Fibroblast of skin of right quadriceps (primary cell): ENCODE data around the gene CLMP.
A peak's percentile ranks its signal among the peaks of the same experiment; 100 is the strongest.
"Not testable (repeated sequence)": the region's sequence is repeated elsewhere in the genome, so short reads cannot be mapped to it uniquely, and the experiment has no call there.

Experiments used
- DNase-seq: peaks from one replicate; pipeline ENCODE4 v3.0.0-alpha.2; 2013

Gene CLMP

DNA sequence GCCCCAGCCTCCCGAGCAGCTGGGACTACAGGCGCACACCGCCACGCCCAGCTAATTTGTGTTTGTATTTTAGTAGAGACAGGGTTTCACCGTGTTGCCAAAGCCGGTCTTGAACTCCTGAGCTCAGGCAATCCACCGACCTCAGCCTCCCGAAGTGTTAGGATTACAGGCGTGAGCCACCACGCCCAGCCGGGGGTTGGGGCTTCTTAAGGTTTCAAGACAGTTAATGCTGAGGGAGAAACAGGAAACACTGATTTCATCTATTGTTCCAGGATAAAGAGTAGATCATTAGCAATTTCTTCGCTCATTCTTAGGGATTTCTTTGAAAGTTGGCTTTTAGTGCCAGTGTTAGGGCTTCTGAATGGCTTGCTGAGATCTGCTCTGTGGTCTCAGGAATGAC, 21.2 kb upstream of the CLMP start:
- DNase-seq: no peak

DNA sequence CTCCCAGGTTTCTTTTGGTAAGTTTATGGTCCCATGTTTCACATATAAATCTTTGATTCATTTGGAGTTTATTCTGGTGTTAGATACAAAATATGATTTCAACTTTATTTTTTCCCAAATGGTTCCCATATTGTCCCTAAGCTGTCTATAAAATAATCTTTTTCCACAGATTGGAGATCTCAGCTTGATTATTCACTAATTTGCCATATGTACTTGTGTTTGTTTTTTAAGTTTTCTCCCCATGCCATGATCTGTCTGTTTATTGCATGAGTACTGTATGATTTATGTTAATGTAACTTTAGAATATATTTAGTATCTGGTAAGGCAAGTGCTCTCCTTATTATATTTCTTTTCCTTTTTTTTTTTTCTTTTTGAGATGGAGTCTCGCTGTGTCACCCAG, 19.9 kb upstream of the CLMP start:
- no peak for DNase-seq

DNA sequence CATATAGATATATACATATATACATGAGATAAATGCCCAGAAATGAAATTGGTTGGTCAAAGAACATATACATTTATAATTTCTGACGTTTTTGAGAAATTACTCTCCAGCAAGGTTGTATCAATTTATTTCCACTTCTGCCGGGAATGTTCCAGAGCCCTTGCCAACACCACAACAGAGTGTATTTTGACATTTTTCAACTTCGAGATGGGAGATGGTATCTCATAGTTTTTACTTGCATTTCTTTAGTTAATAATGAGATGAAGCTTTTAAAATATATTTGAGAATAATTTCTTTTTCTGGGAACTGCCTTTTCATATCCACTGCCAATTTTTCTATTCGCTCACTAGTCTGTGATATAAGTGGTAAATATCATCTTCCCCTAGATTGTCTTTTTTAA, 19.3 kb upstream of the CLMP start:
- no peak for DNase-seq

DNA sequence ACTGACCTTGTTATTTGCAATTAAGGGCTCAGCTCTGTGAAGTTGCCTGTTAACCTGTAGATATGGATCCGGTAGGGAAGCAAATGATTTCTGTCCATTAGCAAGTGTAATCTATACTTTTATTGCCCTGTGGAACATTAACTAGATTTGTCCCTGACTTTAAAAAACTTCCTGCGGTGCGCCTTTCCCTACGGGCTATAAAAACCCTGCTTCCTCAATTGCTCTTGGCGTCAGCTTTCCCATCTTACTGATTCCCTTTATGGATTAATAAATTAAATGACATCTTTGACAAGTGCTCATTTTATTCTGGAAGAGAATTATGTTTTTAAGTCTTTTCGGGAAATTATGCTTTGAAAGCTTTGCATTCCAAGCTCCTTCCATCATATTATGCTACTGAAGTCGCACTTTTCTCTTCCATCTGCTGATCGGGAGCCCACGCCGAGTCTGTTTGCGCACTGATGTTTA, 18.3 kb upstream of the CLMP start:
- DNase-seq: no peak

DNA sequence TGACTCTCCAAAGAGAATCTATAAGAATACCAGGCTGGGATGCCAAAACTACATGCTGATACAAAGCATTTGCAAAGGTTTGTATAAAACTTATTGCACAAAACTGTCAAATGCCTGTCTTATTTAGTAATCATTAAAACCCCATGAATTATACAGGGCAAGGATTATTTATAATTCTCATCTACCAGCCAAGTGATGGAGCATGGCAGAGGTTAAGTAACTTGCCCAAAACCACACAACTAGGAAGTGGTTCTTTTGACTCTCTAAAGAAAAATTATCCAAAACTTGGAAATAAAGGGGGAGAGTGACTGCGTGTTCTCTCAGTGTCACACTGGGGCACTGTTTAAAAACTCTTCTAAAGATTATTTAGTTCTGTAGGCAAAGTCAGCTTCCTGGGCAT, 17.4 kb upstream of the CLMP start:
- DNase-seq: peak; percentile 21

DNA sequence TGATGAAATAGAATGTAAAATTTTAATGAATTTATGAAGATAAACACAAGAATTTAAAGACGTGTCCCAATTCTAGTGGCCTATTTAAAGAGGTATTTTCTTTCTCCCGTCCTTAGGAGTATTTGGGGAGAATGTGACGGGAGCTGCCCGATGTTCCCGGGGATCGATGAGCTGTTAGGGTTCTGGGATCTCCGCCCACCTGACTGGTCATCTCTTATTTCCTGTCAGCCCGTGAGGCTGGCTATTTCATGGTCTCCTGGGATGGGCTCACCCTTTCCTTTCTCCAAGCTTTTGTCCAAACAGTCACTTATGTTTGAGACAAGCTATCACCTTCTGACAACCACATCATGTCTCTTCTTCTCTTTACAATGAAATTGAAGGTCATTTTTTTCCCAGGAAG, 16.9 kb upstream of the CLMP start:
- DNase-seq: no peak

DNA sequence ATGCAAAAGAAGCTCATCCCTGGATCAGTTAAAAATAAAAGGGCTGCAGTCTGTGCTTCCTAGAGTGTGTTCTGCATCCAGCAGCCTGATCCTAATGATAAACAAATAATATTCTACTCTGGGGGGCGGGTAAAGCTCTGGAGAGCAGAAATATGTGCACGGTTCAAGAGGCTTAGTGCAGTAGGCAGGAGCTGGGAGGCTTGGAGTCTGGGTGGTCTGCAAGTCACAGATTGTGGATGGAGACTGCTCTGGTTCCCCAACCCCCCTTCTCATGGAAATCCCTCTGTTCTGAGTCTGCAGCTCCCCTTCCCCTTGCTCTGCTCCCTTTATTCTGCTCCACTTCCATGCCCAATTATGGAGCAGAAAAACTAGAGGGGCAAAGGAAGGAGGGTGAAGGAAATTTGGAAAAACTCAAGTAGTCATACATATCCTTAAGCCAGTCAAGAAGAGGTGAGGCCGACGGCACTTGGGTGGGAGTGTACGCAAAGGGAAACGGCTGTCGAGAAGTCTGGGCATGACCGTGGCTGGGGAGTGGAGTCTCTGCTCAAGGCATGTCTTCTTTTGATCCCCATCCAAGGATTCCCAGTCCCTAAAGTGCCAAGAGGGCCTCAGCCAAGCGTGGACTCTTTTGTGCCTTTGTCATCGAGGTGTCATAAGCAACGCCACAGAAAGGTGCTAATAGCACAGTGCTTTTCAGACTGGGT, 16.3 kb upstream of the CLMP start:
- DNase-seq: peak; percentile 72

DNA sequence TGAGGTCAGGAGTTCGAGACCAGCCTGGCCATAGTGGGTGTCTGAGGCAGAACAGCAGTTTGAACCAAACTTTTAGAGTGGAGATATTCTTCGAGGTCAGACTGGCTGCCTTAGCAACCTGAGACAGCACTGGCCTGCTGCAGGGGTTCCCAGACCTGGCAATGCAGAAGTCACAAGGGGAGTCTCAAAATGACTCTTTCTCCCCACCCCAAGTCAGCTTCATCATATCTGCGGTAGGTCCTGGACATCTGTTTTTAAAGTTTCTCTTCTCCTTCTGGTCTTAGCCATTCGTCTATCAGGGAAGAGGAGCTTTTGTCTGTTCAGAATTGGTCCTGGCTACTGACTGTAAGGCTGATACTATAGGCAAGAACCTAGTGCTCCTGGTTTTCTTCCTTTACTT, 14.5 kb upstream of the CLMP start:
- no peak for DNase-seq

DNA sequence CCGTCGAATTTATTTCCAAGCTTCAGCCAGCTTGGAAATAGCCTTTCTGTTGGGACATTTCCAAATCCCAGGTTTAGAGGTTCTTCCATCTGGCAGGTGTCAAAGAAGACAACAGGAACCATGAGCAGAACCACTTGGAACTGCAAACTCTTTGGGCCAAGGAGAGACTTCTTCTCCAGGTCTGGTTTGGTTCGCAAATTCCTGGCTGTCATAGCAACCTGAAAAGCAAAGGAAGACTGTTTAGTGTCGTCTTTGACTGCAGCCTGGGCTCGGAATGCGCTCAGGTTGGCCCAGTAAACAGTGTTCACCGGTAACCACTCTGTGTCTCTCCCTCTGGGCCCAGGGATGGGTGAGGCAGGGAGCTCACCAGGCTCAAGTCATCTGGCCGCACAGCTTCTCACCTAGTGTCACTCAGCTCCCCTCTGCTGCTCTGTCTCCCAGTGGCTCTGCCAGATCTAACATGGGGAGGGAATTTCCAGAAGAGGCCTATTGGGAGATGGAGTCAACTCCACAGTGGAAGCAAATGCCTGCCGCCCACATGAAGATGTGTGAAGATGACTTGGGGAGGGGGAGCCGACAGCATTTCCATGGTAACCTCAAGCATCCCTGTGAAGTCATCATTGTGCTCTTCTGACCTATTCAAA, 11.9 kb upstream of the CLMP start:
- DNase-seq: peak; percentile 38

DNA sequence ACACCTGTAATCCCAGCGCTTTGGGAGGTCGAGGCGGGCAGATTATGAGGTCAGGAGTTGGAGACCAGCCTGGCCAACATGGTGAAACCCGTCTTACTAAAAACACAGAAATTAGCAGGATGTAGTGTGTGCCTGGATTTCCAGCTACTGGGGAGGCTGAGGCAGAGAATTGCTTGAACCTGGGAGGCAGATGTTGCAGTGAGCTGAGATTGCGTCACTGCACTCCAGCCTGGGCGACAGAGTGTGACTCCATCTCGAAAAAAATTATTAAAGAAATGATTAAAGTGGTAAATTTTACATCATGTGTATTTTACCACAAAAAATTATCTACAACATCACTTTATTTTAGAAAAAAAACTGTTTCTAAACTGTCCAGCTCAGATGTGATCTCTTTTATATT, 11.0 kb upstream of the CLMP start:
- DNase-seq: not testable (repeated sequence)

DNA sequence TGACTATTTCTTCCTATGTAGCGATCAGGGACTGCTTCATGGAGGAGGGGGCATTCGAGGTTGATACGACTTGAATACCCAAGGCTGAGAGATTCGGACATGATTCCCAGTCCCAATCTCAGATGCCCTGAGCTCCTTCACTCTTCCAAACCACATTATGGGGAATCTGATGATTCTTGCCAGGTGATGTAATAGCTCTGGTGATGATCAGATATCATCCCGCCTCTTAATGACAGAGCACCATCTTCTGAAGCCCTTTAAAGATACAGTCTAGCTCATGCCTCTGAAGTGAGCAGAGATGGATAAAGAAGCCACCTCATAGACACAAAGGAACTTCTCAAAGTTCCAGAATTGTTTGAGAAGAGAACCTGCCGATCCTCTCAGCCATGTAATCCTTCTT, 8.9 kb upstream of the CLMP start:
- peak; percentile 64 for DNase-seq

DNA sequence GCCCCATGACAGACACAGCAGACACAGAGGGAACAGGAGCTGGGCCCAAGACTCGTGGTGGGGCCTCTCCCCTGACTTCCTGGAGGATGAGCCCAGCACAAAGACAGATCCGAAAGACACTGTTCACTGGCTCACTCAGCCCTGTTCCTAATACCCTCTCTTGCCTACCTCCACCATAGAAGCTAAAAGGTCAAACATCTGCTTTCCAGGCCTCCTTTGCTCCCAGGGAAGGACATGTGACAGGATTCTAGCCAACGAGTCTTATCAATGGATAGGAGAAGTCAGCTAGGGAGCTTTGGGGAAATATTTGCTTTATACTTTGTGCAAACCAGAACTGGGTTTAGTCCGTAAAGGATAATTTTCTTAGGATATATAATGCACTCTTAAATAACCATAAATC, 8.4 kb upstream of the CLMP start:
- no peak for DNase-seq

DNA sequence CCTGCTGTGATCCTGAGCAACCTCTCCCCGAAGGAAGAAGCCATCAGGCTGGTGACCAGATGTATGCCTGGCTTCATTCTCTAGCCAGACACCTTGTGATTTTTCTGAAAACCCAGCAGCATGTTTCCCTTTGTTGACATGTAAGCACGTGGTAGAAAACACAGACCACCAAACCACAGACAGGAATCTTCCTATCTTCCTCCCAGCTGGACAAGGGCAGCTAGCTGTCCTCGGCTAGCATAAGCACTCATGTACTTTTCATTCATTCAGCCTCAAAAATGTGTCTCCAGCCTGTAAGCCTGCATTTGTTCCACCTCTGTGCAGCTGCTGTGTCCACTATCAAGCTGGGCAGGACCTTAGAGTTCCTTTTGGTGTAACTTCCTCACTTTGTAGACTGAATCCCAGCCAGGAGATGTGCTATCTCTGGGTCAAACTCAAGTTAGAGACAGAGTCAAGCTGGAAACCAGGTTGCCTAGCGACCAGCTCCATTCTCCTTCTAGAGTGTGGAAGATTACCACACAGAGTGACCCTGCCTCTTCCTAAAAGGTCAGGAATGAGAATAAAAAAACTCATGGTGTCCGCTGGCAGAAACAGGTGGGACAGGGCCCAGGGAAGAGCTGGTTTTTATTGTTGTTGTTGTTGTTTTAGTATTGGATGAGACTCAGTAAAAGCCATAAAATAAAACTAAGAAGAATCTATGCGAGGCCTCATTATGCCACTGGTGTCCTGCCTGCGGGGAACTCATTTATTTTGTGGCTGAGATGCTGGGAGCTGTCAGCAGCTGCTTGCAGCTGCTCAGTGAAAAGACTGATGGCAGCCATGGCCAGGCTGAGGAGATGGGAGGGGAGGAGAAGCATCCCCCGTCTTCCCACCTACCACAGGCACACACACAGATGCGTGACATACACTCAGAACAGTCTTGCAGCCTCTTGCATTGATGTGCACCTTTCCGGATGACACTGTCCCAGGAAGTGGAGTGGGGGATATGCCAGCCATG, 7.4 kb upstream of the CLMP start:
- peak; percentile 18 for DNase-seq

DNA sequence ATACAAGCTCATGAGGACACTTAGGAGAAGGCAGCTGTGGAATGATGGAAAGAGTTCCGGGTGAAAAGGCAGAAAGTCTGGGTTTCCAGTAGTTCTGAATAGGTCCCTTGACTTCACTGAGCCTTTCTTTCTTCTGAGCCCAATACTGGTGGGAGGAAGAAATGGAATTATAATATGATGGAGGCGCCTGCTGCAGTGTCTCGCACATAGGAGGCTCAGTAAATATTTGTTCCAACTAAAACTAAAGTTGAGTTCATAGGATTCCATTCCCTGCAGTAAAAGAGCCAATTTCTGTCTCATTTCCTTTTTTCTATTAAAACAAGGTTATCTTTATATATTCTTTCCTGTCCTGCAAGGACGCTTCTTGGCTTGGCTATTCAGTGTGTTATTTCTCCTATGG, 5.2 kb upstream of the CLMP start:
- no peak for DNase-seq

DNA sequence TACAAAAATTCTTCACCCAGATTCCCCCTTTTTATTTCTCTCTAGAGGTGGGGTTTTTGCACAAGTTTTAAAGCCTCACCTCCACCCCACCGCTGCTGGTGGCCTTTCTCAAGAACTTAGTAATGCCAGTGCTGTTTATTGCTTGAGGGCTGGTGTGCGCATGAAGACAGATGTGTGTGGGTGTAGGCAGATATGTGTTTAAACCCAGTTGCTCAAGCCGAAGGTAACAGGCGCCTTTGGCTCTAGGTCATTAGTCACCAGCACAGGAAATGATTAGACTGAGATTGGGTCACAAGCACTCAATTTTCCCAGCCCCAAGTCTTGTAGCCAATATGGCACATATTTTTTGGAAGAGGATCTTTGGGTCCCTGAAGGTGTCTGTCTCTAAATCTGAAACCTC, 2.7 kb upstream of the CLMP start:
- DNase-seq: peak; percentile 79

DNA sequence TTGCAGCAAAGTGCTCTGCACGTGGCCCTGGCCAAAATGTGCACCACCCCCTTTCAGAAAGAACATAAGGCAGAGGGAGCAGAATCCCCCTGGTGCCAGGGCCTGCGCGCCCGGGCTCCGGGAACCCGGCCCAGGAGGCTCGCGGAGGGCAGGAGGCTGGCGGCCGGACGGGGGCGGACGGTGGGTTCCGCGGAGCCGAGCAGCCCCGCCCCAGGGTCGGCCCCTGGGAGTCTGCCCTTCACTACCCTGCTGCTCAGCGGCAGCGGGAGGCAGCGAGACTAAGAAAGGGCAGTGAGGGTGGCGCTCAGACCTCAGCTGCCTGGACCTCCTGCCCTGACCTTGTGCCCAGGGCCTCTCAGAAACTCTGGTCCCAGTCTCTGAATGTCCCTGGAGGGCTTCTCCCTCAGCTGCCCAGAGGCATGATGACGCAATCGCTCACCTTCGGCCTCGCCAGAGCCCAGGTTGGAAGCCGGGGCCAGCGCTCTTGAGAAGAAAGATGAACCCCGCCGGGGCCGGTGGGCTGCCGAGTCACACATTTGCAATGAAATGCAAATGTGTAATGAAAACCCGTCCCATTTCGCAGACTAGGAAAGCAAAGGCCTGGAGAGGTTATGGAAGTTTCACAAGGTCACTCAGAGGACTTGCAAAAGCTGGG, 1.1 kb upstream of the CLMP start:
- no peak for DNase-seq

DNA sequence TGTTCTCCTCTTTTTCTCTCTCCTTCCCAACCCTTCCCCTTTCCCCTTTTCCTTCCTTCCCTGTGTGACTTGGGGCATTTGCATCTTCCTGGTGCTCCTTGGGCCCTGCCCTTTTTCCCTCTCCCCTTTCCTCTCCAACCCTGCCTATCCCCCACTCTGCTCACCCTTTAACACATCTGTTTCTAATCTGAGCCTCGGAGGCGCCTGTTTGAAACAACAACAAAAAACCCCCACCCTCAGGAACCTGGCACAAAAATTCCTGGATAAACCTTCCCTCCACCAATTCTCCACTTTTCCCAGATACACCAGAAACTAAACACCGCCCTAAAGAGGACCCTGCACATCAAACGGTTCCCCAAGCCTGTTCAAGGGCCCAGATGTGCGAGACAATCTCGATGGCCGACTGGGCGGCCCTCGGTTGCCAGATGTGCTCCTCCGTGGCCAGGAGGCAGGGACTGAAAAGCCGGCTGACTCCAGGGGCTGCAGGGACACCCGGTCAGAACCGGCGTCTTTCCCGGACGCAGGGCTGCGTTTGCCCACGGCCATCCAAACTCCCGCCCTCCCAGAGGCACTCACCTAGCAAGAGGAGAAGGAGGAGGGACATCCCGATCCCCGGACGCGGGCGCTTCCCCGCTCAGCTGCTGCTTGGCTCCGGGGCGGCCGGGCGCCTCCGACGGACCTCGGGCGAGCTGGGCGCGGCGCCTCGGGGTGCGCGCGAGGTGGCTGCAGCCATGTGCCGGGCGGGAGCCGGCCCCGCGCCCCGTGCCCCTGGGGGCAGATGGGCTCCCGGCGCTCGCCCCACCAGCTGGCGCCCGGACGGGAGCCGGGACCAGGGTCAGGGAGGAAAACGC, 486 bp downstream of the CLMP start:
- DNase-seq: peak; percentile 78

DNA sequence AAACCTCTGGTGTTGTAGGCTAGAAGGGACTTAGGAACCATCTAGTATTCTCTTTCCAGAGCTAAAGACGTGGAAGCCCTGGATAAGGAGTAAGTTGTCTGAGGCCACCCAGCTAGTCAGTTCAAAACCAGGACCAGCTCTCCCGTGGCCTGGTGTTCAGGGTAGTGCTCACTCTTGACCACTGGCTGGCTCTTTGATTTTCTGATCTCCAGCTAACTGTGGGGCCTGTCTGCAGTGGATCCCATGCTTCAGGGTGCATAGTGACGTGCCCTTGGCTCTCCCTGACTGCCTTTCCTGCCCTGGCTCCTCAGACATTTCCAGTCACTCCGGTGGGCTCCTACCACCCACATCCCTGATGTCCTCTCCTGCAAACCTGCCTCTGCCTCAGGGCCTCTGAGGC, 1.3 kb downstream of the CLMP start:
- no peak for DNase-seq

DNA sequence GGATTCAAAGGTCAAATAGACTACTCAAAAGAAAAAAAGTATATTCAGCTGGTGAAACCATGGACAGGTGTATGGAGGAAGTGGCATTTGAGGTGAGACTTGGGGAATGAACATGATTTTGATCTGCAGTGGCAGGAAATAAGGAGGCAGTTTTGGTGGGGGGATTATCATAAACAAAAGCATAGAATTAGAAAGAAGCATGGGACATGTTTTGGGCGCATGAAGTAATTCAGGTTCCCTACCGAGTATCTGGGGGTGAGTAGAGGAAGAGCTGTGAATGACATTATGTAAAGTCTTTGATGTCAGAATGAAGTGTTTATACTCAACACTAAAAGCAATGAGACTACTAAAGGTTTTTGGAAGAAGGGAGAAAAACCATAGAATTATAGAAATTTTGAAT, 3.1 kb downstream of the CLMP start:
- DNase-seq: no peak

DNA sequence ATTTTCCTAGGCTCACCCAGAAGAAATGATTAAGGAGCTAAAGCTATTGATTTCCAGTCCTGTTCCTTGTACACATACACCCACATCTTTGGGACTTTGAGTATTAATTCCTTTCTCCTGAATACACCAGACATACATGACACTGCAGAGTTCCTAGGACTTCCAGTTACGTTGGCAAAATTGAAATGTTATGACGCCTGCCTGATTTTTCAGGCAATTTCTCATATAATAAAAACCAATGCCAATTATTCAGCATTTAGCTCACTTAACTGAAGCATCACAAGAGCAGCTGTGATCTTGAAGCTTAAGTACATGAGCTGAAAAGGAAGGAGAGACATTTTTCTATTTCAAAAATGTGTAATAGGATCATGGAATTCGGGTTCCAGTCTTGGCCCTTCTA, 4.5 kb downstream of the CLMP start:
- no peak for DNase-seq

DNA sequence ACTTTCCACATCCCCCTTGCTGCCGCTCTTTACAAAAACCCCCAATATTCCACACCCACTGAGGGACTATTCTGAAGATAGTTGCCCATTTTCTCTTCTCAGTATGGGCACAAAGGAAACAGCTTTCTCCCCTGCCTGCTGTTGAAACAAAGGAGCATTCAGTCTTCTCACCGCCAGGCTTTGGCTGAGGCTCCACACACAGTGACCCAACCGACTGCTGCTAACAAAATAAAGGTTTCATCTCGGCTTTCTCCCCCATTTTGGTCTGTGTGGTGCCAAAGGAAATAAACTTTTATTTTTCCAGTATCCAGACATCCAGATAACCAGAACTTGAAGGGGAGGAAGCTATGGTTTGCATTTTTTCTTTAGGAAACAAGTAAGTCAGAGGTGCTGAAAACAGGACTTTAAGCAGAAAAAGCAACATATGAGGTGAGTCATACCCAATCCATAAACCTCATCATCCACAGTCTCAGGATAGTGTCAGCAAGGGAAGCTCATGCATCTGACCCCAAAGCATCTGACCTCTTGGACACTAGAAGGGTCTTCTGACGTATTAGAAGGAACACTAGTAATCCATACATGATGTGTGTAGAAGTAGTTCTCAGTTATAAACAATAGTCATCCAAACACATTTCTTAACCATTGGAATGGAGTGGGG, 6.4 kb downstream of the CLMP start:
- peak; percentile 89 for DNase-seq
